Calu3 (cell line): Measurements from ENCODE around the gene FAM228B. TPM values are rescaled to one million over a fixed set of nuclear protein-coding genes. Genes with fewer than 3 reads are reported as not detected.
"Not testable (repeated sequence)": the region's sequence is repeated elsewhere in the genome, so short reads cannot be mapped to it uniquely, and the experiment has no call there.

Experiments used
- BruUV-seq: library from RNA; stranded (reverse); fragments of 400-500 nt; replicated peaks from 2 replicates; lab custom pipeline; 2021; lab: Mats Ljungman, UMichigan
- CTCF ChIA-PET: fragments of 300-600 bp; sonication (Branson Sonifier 250); formaldehyde crosslinking; loops from one replicate; lab custom pipeline; 2022; ENCODE audit warnings: antibody characterized with exemption; lab: Charles Lee
- DNase-seq: peaks from one replicate; pipeline ENCODE4 v3.0.0; 2022
- H3K27ac Mint-ChIP-seq: one replicate; pipeline ENCODE4 v1.8.0; 2022; ENCODE audit warnings: mixed read lengths; ENCODE audit not compliant: unreplicated experiment
- H3K27me3 Mint-ChIP-seq: one replicate; pipeline ENCODE4 v1.8.0; 2022; ENCODE audit warnings: mixed read lengths; ENCODE audit not compliant: unreplicated experiment
- H3K36me3 Mint-ChIP-seq: one replicate; pipeline ENCODE4 v1.8.0; 2022; ENCODE audit warnings: mild to moderate bottlenecking, moderate library complexity, mixed read lengths; ENCODE audit not compliant: insufficient read depth, unreplicated experiment
- H3K4me1 Mint-ChIP-seq: one replicate; pipeline ENCODE4 v1.8.0; 2022; ENCODE audit warnings: mild to moderate bottlenecking, low read depth, mixed read lengths; ENCODE audit not compliant: unreplicated experiment
- H3K4me3 Mint-ChIP-seq: one replicate; pipeline ENCODE4 v1.8.0; 2022; ENCODE audit warnings: mild to moderate bottlenecking, low read depth, moderate library complexity, mixed read lengths; ENCODE audit not compliant: unreplicated experiment
- H3K9me3 Mint-ChIP-seq: one replicate; pipeline ENCODE4 v1.8.0; 2022; ENCODE audit warnings: low read depth, mixed read lengths; ENCODE audit not compliant: unreplicated experiment
- intact Hi-C: fragments of 100-400 bp; cut with micrococcal nuclease; formaldehyde crosslinking; loops from one replicate; pipeline ENCODE4 v1.10.0; 2022; ENCODE audit not compliant: unreplicated experiment
- total RNA-seq: library from RNA; stranded (reverse); gene quantifications from 2 replicates; pipeline ENCODE4 v1.2.3, GENCODE V29; 2022
- TF ChIP-seq, protein P1 (sequence below): fragments of 200-600 bp; IDR thresholded peaks from one replicate; pipeline ENCODE4 v1.8.0; 2022; ENCODE audit warnings: antibody characterized with exemption; ENCODE audit not compliant: unreplicated experiment

FAM228B gene
- total RNA-seq, 1 experiment from 2014 or later: 8.3 TPM

DNA sequence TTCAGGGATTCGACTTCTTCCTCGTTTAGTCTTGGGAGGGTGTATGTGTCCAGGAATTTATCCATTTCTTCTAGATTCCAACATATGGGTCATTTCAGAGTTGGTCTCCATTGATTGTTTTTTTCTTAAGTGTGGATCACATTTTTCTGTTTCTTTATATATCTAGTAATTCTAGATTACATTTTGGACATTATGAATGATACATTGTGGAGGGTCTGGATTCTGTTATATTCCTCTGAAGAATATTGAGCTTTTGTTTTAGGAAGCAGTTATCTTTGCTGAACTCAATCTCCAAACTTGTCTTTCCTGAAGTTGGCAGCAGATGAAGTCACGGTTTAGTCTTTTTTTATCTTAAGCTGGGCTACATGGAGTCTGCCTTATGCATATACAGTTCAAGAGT is 9.3 kb downstream of the FAM228B start:
- CTCF ChIA-PET: no interaction called here
- TF ChIP-seq, protein P1, sequence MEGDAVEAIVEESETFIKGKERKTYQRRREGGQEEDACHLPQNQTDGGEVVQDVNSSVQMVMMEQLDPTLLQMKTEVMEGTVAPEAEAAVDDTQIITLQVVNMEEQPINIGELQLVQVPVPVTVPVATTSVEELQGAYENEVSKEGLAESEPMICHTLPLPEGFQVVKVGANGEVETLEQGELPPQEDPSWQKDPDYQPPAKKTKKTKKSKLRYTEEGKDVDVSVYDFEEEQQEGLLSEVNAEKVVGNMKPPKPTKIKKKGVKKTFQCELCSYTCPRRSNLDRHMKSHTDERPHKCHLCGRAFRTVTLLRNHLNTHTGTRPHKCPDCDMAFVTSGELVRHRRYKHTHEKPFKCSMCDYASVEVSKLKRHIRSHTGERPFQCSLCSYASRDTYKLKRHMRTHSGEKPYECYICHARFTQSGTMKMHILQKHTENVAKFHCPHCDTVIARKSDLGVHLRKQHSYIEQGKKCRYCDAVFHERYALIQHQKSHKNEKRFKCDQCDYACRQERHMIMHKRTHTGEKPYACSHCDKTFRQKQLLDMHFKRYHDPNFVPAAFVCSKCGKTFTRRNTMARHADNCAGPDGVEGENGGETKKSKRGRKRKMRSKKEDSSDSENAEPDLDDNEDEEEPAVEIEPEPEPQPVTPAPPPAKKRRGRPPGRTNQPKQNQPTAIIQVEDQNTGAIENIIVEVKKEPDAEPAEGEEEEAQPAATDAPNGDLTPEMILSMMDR: no peak
- Mint-ChIP-seq H3K4me1 (no peaks in the 10 kb centered on the region), H3K4me3 (no peak overlapping the region), H3K36me3 (no peaks in the 10 kb centered on the region), H3K27me3 (no peaks in the 10 kb centered on the region), H3K27ac (no peak overlapping the region), H3K9me3 (no peaks in the 10 kb centered on the region)
- BruUV-seq: no TSS peak
- DNase-seq: no peak
- intact Hi-C loops: no loop called here

DNA sequence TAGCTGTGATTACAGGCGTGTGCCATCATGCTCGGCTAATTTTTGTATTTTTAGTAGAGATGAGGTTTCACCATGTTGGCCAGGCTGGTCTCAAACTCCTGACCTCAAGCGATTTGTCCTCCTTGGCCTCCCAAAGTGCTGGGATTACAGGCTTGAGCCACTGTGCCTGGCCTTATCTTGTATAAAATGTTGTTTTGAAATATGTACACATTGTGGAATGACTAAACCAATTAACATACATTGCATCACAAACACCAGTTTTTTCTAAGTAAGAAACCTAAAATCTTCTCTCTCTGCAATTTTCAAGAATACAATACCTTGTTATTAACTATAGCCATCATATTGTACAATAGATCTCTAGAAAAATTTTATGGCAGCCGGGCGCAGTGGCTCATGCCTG is 17.0 kb downstream of the FAM228B start:
- H3K27ac Mint-ChIP-seq, H3K36me3 Mint-ChIP-seq, BruUV-seq, H3K9me3 Mint-ChIP-seq, H3K27me3 Mint-ChIP-seq, intact Hi-C loops, H3K4me1 Mint-ChIP-seq, CTCF ChIA-PET, DNase-seq, H3K4me3 Mint-ChIP-seq: not testable (repeated sequence)

DNA sequence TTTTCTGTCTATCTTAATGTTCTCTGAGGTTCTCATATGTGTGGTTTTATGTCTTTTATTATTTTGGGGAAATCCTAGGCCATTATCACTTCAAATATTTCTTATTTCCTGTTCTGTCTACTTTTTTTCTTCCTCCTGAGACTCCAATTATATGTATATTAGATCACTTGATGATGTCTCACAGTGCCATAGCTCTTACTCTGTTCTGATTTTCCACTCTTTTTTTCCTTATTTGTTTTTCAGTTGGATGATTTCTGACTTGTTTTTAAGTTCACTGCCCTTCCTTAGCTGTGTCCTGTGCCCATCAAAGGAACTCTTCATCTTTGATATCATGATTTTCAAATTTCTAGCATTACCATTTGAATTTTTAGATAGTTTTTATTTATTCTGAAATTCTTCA is 24.1 kb downstream of the FAM228B start:
- no peak overlapping the region for H3K4me3 Mint-ChIP-seq
- intact Hi-C loops: no loop called here
- CTCF ChIA-PET: no interaction called here
- DNase-seq: no peak
- H3K9me3 Mint-ChIP-seq: peaks cover 13% of the 10 kb centered on the region
- no peaks in the 10 kb centered on the region for H3K27me3 Mint-ChIP-seq
- TF ChIP-seq, protein P1: no peak
- H3K4me1 Mint-ChIP-seq: no peaks in the 10 kb centered on the region
- no TSS peak for BruUV-seq
- H3K27ac Mint-ChIP-seq: no peak overlapping the region
- no peaks in the 10 kb centered on the region for H3K36me3 Mint-ChIP-seq

DNA sequence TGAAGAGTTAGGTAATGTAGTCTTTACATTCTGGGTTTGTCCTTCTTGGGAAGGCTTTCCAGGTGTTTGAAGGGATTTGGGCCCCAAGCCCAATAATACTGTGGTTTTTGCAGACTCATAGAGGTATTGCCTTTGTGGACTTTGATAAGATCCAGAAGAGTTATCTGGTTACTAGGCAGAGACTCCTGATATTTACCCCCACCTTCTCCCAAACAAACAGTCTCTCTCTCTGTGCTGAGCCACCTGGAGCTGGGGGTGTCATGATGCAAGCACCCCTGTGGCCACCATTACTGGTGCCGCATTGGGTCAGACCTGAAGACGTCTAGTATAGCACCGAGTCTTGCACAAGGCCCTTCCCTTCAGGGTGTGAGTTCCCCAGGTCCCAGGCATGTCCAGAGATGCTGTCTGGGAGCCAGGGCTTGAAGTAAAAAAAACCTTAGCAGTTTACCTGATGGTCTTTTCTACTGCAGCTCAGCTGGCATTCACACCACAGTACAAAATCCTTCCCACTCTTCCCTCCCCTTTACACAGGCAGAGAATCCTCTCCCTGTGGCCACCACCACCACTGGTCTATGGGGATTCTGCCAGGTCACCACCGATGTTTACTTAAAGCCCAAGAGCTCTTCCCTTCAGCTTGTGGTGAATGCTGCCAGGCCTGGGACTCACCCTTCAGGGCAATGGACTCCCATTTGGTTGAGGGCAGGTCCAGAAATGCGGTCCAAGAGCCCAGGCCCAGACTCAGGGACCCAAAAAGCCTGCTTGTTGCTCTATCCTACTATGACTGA is 29.3 kb downstream of the FAM228B start:
- no peak for DNase-seq

More for the DNA sequence above, 29.3 kb downstream of the FAM228B start:
- intact Hi-C loops: no loop called here
- Mint-ChIP-seq H3K4me1 (no peaks in the 10 kb centered on the region), H3K27ac (no peak overlapping the region), H3K4me3 (no peak overlapping the region), H3K9me3 (peaks cover 9% of the 10 kb centered on the region), H3K36me3 (no peaks in the 10 kb centered on the region), H3K27me3 (no peaks in the 10 kb centered on the region)
- no TSS peak for BruUV-seq
- CTCF ChIA-PET: no interaction called here
- TF ChIP-seq, protein P1: no peak
